Endothelial cell of umbilical vein (primary cell): ENCODE measurements around the gene GGACT.

ENCODE experiments used
- EZH2 ChIP-seq: IDR thresholded peaks from 2 replicates; pipeline ENCODE4 v1.6.1; 2012; ENCODE audit warnings: borderline replicate concordance, low read depth, mild to moderate bottlenecking, moderate library complexity, low read length, inconsistent platforms; ENCODE audit not compliant: severe bottlenecking
- FOS ChIP-seq: IDR thresholded peaks from 2 replicates; pipeline ENCODE4 v1.6.1; 2011; ENCODE audit warnings: mild to moderate bottlenecking, low read length, moderate library complexity, borderline replicate concordance; ENCODE audit not compliant: insufficient read depth
- JUN ChIP-seq: IDR thresholded peaks from 2 replicates; pipeline ENCODE4 v1.6.1; 2011; ENCODE audit warnings: borderline replicate concordance, low read depth; ENCODE audit not compliant: insufficient read length, insufficient read depth
- POLR2A ChIP-seq: IDR thresholded peaks from 2 replicates; pipeline ENCODE4 v1.6.1; 2012; ENCODE audit warnings: low read depth, mild to moderate bottlenecking, control low read depth, low read length
- POLR2AphosphoS5 ChIP-seq: IDR thresholded peaks from 2 replicates; pipeline ENCODE4 v1.6.1; 2012; ENCODE audit warnings: low read depth, mild to moderate bottlenecking, control low read depth, low read length, moderate library complexity; ENCODE audit not compliant: insufficient read depth
- TF ChIP-seq, protein P1 (sequence below), 2 donors: IDR thresholded peaks; 1 replicate in 1 of 2; 2 replicates in 1 of 2; pipeline ENCODE4 v1.5.1; 2011; ENCODE audit warnings: low read length in 2 of 2, mild to moderate bottlenecking in 2 of 2, moderate library complexity in 2 of 2, control low read depth in 1 of 2, inconsistent platforms in 1 of 2, low read depth in 1 of 2; ENCODE audit not compliant: insufficient read depth in 1 of 2; ENCODE audit errors: extremely low read depth in 1 of 2

- TF ChIP-seq, protein P1, sequence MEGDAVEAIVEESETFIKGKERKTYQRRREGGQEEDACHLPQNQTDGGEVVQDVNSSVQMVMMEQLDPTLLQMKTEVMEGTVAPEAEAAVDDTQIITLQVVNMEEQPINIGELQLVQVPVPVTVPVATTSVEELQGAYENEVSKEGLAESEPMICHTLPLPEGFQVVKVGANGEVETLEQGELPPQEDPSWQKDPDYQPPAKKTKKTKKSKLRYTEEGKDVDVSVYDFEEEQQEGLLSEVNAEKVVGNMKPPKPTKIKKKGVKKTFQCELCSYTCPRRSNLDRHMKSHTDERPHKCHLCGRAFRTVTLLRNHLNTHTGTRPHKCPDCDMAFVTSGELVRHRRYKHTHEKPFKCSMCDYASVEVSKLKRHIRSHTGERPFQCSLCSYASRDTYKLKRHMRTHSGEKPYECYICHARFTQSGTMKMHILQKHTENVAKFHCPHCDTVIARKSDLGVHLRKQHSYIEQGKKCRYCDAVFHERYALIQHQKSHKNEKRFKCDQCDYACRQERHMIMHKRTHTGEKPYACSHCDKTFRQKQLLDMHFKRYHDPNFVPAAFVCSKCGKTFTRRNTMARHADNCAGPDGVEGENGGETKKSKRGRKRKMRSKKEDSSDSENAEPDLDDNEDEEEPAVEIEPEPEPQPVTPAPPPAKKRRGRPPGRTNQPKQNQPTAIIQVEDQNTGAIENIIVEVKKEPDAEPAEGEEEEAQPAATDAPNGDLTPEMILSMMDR (IDR thresholded peaks at IDR 0.05; ENCODE audit: extremely low read depth in 1 of 2, insufficient read depth in 1 of 2, low read depth in 1 of 2, low read length in 2 of 2): no peak
- TF ChIP-seq POLR2A: no peak
- TF ChIP-seq POLR2AphosphoS5: no peak
- no peak for TF ChIP-seq JUN
- TF ChIP-seq FOS: no peak
- no peak for TF ChIP-seq EZH2
Measured at GRCh38 chr13:100604918-100605710, 16.5 kb upstream of the GGACT start.
